Suppressor macrophage (primary cell): Measurements from ENCODE around the gene GPR137.
"Not testable (repeated sequence)": the region's sequence is repeated elsewhere in the genome, so short reads cannot be mapped to it uniquely, and the experiment has no call there.

Experiments used
- DNase-seq, 4 experiments: peaks; one replicate each; pipeline ENCODE4 v3.0.0-alpha.2; 2020 to 2022

The GPR137 gene

DNA sequence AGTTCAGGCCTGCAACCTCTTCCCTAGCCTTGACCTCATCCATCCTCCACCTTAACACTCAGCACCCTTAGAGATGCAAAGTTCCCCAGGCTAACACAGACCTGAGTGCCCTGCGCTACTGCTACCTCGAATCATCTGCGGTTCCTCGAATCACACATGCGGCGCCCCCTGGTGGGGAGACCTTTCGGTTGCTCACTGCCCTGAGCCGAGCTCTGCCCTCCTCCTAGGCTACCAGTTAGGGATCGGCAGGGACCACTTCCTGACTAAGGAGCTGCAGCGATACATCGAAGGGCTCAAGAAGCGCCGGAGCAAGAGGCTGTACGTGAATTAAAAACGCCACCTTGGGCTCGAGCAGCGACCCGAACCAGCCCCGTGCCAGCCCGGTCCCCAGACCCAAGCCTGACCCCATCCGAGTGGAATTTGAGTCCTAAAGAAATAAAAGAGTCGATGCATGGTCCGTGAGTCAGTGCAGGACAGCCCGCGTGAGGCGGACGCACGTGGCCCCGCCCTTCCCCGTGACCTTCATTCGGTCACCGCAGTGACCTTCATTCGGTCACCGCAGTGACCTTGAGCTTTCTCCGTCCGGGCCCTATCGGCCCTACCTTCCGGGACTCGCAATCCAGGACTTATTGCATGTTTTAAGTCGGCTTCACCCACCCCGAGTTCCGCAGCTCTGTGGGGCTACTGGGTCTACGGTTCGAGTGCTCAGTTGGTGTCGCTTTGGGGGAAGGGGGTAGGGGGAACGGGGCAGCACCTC lies 18.8 kb downstream of the GPR137 start:
- peak; percentile 96 to 98 (median 97) for DNase-seq

DNA sequence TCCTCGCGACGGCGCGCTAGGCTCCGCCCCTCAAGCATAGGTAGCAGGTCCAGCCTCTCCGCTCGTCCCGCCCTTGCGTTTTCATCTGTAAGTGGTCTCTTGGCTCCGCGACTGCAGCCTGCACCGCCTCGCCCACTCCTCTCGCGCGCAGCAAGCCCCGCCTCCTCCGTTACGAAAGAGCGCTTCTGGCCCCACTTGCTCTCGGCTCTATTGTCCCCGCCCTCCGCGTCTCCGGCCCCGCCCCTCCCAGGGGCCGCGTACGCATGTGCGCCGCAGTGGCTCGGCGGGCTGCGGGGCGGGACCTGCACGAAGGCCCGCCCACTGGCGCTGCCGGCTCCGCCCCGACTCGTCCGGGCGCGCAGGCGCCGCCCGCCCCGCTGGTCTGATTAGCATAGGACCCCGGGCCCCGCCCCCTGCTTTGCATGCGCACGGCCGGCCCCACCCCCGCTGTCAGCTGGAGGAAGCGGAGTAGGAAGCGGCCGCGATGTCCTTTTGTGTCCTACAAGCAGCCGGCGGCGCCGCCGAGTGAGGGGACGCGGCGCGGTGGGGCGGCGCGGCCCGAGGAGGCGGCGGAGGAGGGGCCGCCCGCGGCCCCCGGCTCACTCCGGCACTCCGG lies 19.5 kb downstream of the GPR137 start, which contains the start of gene ESRRA:
ESRRA (plus strand) TSS at position 450 of the 616 bp plus-strand sequence. CDS start 1,656 bp downstream, outside the sequence.
- DNase-seq = peak; percentile 99 to 100 (median 100)

- peak; percentile 60 to 80 (median 68) for DNase-seq
Observed at GRCh38 chr11:64305691-64306562, 20.3 kb downstream of the GPR137 start.

DNA sequence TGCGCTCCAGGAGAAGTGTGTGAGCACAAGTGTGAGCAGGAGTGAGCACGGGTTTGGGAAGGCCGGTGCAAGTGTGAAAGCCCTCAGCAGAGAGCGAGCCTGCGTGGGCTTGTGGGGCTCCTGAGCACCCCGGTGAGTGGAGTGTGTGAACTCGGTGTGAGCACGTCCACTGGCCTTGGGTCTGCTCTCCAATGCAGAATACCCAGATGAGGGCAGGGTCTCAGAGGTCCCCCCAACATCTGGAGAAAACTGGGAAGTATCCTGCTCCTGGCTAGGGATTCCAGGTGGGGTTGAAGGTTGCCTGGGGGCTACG lies 20.9 kb downstream of the GPR137 start:
- DNase-seq = no peak

GRCh38 chr11:64306876-64307622 lies 21.4 kb downstream of the GPR137 start:
- DNase-seq = no peak

DNA sequence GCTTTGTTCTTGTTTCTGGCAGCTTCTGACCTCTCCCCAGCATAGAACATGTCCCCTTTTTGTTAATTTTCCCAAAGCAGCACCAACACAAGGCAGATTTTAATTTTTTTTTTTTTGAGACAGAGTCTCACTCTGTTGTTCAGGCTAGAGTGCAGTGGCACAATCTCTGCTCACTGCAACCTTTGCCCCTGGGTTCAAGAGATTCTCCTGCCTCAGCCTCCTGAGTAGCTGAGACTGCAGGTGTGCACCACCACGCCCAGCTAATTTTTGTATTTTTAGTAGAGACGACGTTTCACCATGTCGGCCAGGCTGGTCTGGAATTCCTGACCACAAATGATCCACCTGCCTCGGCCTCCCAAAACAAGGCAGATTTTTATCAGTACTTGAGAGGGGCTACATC lies 22.1 kb downstream of the GPR137 start:
- not testable (repeated sequence) for DNase-seq

DNA sequence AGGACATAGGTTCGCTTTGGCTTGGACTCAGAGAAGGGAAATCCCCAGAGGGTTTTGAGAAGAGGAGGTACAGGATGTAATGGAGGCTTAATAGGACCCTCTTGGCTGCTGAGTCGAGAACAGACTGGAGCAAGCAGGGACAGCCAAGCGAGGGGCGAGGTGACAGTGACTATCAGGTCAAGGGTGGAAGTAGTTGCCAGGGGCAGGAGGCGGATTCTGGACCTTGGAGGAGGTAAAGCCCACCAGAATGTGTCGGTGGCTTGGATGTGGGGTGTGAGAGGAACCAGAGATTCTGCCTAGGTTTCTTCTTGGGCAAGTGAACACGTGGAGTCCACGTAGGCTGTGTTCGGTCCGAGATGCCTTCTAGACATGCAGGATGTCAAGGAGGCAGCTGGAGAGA lies 27.3 kb downstream of the GPR137 start:
- DNase-seq = no peak

- DNase-seq = no peak
Observed at GRCh38 chr11:64313491-64314145, 28.0 kb downstream of the GPR137 start.

- DNase-seq = peak in 1 of 4 experiments; percentile 34
Observed at GRCh38 chr11:64314146-64314804, 28.6 kb downstream of the GPR137 start.

- DNase-seq = no peak
Observed at GRCh38 chr11:64314805-64315561, 29.3 kb downstream of the GPR137 start.

GRCh38 chr11:64315667-64316526 lies 30.2 kb downstream of the GPR137 start:
- not testable (repeated sequence) for DNase-seq

DNA sequence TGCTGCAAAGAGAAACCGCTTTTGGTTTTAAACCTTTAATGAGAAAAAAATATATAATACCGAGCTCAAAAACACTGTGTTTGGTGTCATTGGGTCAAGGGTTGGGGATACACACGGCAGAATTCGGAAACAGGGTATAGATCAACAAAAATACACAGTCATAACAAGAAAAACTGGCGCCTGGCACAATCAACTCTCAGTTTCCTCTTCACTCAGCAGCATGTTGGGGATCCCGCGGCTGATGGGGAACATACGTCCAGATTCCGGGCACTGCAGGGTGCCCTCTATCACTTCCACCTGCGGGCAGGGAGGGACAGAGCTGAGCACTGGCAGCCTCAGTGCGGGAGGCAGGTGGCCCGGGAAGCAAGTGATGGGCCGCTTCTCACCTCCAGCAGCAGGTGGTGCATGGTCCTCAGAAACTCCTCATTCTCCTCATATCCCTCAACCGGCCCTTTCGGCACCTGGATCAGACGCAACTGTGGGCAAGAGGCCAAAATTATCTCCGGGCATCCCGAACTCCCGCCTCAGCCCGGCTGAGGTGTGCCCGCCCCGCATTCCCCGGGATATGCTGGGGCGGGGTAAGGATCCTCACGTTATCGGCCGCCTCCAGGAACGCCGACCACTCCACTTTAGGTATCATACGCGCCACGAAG lies 31.1 kb downstream of the GPR137 start:
- DNase-seq = peak in 1 of 4 experiments; percentile 17

GRCh38 chr11:64317325-64317960 lies 31.8 kb downstream of the GPR137 start, which contains the start of gene TRMT112:
TSS of gene TRMT112 (minus strand) at chr11:64317559. CDS start at chr11:64317526, 33 bp downstream.
- DNase-seq = peak; percentile 95 to 99 (median 96)

GRCh38 chr11:64317961-64318765 lies 32.5 kb downstream of the GPR137 start, which contains the start of gene PRDX5:
TSS of gene PRDX5 (plus strand) at chr11:64318121. CDS start at chr11:64318216, 95 bp downstream.
- DNase-seq = peak; percentile 99

DNA sequence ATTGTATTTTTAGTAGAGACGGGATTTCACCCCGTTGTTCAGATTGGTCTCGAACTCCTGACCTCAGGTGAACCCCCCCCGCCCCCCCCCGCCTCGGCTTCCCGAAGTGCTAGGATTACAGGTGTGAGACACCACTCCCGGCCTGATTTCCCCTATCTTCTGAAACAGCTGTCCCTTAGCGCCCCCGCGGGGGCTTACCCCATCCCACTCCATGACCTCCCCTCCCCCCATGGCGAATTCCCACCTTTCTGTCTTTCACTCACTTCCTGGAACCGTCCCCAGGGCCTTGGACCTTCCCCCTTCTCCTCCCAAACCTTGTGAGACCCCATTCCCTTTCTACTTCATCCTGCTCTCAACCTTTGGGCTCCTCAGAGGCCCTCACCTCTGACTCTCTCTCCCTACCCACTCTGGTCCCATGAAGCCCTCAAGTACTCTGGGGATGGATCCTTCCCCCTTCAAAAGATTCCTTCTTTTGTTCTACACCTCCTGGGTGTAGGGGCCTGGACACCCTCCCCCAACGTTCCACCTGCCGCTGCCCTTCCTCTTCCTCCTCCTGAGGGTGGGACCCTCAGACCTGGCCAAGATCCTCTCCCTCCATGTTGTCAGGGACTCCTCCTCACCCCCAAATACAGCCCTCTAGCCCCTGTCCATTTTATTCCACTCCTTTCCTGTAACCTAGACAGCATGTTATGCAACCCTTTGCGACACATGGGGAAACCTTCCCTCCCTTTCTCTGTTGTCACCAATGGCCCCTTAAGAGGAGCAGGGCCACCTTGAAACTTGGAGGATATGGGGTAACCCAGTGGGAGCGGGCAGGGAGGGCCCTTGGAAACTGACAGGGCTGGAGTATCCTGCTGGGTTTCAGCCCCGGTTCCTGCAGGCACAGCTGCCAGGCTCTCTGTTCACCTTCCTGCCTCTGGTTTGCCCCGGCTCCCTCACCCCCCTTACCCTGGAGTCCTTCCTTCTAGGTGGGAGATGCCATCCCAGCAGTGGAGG lies 33.4 kb downstream of the GPR137 start:
- DNase-seq = peak in 2 of 4 experiments; percentile 33 to 34

DNA sequence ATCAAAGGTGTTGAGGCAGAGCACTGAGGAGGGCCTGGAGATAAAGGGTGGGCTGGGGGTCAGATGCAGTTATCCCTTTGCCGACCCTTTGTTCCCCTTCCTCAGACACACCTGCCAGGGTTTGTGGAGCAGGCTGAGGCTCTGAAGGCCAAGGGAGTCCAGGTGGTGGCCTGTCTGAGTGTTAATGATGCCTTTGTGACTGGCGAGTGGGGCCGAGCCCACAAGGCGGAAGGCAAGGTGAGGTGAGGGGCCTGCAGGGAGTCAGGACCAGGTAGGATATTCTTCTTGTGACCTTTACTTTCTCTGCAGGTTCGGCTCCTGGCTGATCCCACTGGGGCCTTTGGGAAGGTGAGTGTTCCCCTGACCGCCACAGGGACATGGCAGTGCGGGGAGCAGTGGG lies 34.9 kb downstream of the GPR137 start:
- DNase-seq = no peak
